ENCODE results near the gene CKMT1A. TPM values are rescaled to one million over a fixed set of nuclear protein-coding genes. Genes with fewer than 3 reads are reported as not detected.
"Not testable (repeated sequence)": the region's sequence is repeated elsewhere in the genome, so short reads cannot be mapped to it uniquely, and the experiment has no call there.

Gene CKMT1A
- total and polyA plus RNA-seq, 2 experiments from 2014 or later: not detected

DNA sequence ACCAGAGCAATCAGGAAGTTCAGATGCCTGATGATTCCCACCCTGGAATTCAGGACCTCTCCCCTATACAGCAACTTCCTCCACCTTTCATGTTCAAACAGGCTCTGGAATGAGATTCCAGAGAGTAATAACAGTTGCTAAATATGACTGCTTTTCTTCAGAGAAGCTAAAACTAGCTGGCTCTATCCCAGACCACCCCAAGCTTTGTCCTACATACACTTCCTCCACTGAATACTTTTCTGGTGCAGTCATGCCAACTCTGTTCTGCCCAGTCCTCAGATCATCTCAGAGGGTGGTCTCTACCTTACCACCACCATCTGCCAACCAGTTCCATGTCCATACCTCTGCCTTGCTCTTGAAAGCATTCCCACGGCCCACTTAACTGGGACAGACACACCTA lies 27.5 kb upstream of the CKMT1A start:
- H3K36me3 ChIP-seq (ENCODE audit: low read depth); H3K9ac ChIP-seq; H3K4me2 ChIP-seq (ENCODE audit: unreplicated experiment); H3K27me3 ChIP-seq (replicated peaks; ENCODE audit: insufficient read depth); H3K4me3 ChIP-seq; H3K27ac ChIP-seq; DNase-seq; H3K79me2 ChIP-seq (ENCODE audit: insufficient read depth); in situ Hi-C loops (cut with MboI); H3F3A ChIP-seq (ENCODE audit: insufficient read depth); H3K9me3 ChIP-seq (ENCODE audit: low read depth); H3K9me2 ChIP-seq (ENCODE audit: insufficient read depth); H2AFZ ChIP-seq; H4K20me1 ChIP-seq (ENCODE audit: insufficient read depth); H3K4me1 ChIP-seq (ENCODE audit: insufficient read depth): not testable (repeated sequence)
- WGBS, 2 experiments (ENCODE audit: low coverage in 1 of 2, low lambda C conversion rate in 2 of 2, missing lambda C conversion rate in 2 of 2): no CpG with 5 or more reads among the region's 1 CpG

DNA sequence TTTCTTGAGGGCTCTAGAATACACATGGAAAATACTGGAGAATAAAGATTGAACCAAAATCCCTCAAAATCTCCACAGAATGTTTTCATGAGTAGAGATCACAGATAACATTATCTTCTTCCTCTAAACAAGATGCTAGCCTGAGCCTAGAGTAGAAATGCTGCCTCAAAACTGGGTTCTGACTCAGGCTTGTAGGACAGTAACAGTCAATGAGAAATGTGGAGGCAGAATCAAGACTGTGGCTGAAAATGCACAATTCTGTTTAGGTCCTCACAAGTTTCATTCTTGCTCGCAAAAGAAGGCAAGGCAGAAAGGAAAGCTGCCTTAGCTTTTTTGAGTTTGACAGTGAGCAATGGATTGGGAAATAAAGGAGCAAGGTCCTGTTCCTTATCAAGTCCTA lies 19.5 kb upstream of the CKMT1A start:
- H3K4me3 ChIP-seq; H3K79me2 ChIP-seq (ENCODE audit: insufficient read depth); H4K20me1 ChIP-seq (ENCODE audit: insufficient read depth); H3K9me2 ChIP-seq (ENCODE audit: insufficient read depth); H3K4me2 ChIP-seq (ENCODE audit: unreplicated experiment); H3K27me3 ChIP-seq (replicated peaks; ENCODE audit: insufficient read depth); H2AFZ ChIP-seq; H3K4me1 ChIP-seq (ENCODE audit: insufficient read depth); H3K27ac ChIP-seq; H3K9me3 ChIP-seq (ENCODE audit: low read depth); H3F3A ChIP-seq (ENCODE audit: insufficient read depth); H3K36me3 ChIP-seq (ENCODE audit: low read depth); in situ Hi-C loops (cut with MboI); H3K9ac ChIP-seq; DNase-seq: not testable (repeated sequence)
- WGBS, 2 experiments (ENCODE audit: low coverage in 1 of 2, low lambda C conversion rate in 2 of 2, missing lambda C conversion rate in 2 of 2): no CpG with 5 or more reads among the region's 1 CpG

DNA sequence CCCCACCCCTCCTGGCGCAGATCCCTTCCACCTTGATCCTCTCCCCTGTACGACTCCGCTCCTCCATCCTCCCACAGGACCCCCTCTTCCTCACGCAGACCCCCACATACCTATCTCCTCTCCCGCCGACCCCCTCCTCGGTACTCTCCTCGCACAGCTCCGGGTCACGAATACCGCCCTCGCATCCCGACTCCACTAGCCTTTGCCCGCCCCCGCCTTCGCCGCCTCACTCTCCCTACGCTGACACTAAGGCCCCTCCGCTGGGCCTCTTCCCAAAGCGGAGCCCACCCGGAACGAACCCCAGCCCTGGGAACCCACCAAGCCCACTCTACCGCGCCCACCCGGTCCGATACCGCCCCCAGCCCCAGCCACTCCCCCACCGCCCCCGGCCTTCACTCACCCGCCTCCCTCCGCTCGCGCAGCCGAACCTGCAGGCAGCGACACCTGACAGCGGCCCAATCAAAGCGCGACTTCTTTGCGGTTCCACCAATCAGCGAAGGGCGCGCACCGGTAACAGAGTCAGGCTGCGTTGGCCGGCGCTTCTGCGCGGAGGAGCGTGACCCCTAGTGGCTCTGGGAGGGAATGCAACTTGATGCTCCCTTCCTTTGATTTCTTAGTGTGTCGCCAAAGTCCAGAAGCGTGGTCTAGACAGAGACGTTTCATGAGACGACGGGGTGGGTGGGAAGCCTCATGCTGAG lies 3.9 kb upstream of the CKMT1A start:
- H3K4me3 ChIP-seq; H3K27me3 ChIP-seq (replicated peaks; ENCODE audit: insufficient read depth); H3K36me3 ChIP-seq (ENCODE audit: low read depth); H3K79me2 ChIP-seq (ENCODE audit: insufficient read depth); H3K9me2 ChIP-seq (ENCODE audit: insufficient read depth); H3K9me3 ChIP-seq (ENCODE audit: low read depth); in situ Hi-C loops (cut with MboI); H3F3A ChIP-seq (ENCODE audit: insufficient read depth); H3K4me1 ChIP-seq (ENCODE audit: insufficient read depth); H3K4me2 ChIP-seq (ENCODE audit: unreplicated experiment); H3K27ac ChIP-seq; H3K9ac ChIP-seq; H4K20me1 ChIP-seq (ENCODE audit: insufficient read depth); DNase-seq; H2AFZ ChIP-seq: not testable (repeated sequence)
- WGBS, 2 experiments (ENCODE audit: low coverage in 1 of 2, low lambda C conversion rate in 2 of 2, missing lambda C conversion rate in 2 of 2): no CpG with 5 or more reads among the region's 54 CpGs

DNA sequence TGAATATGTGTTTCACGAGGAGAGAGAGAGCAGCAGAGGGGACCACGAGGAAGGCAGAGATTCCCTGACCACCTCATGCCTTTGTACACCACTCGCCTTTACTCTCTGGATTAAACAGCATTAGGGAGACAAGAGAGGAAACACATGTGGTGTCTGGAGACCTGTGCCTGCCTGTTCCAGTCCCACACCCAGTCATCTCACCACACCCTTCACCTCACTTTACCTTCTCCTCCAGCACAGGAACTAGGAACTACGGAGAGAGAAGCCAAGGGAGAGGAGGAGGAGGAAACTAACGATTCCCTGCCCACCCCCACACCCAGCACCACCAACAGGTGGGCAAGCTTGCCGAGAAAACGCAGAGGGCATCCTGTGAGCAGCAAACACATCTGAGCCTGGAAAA lies 980 bp upstream of the CKMT1A start:
- H3K9me2 ChIP-seq (ENCODE audit: insufficient read depth); H3K27ac ChIP-seq; H3K4me1 ChIP-seq (ENCODE audit: insufficient read depth); H3K36me3 ChIP-seq (ENCODE audit: low read depth); H3K4me3 ChIP-seq; H3K4me2 ChIP-seq (ENCODE audit: unreplicated experiment); in situ Hi-C loops (cut with MboI); H2AFZ ChIP-seq; H3K27me3 ChIP-seq (replicated peaks; ENCODE audit: insufficient read depth); DNase-seq; H3K9me3 ChIP-seq (ENCODE audit: low read depth); H3F3A ChIP-seq (ENCODE audit: insufficient read depth); H3K79me2 ChIP-seq (ENCODE audit: insufficient read depth); H4K20me1 ChIP-seq (ENCODE audit: insufficient read depth); H3K9ac ChIP-seq: not testable (repeated sequence)
- WGBS, 2 experiments (ENCODE audit: low coverage in 1 of 2, low lambda C conversion rate in 2 of 2, missing lambda C conversion rate in 2 of 2): 7 to 15% methylated on average over 3 of the region's 7 CpGs

DNA sequence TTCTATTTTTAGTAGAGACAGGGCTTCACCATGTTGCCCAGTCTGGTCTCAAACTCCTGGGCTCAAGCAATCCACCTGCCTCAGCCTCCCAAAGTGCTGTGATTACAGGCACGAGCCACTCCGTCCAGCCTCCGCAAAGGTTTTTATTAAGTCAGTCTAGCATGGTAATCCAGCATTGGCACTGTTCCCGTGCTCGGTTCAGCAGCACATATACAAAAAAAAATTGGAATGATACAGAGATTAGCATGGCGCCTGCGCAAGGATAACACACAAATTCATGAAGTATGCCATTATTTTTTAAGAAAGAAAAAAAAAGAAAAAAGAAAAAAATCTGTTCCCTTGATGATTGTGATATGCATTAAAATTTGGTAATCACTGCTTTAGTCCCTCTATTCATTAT lies 8.5 kb downstream of the CKMT1A start:
- Histone ChIP-seq H3K4me3 (no peak overlapping the region), H3K27me3 (replicated peaks; ENCODE audit: insufficient read depth) (no peaks in the 10 kb centered on the region; the same call in 1 of the 2 replicates), H3K4me1 (ENCODE audit: insufficient read depth) (no peaks in the 10 kb centered on the region), H3K4me2 (ENCODE audit: unreplicated experiment) (no peak overlapping the region), H3K9me2 (ENCODE audit: insufficient read depth) (no peaks in the 10 kb centered on the region), H3K36me3 (ENCODE audit: low read depth) (no peaks in the 10 kb centered on the region), H4K20me1 (ENCODE audit: insufficient read depth) (no peaks in the 10 kb centered on the region), H2AFZ (no peak overlapping the region), H3K79me2 (ENCODE audit: insufficient read depth) (no peaks in the 10 kb centered on the region), H3F3A (ENCODE audit: insufficient read depth) (no peaks in the 10 kb centered on the region), H3K9ac (no peak overlapping the region), H3K9me3 (ENCODE audit: low read depth) (no peaks in the 10 kb centered on the region), H3K27ac (no peak overlapping the region)
- DNase-seq: no peak
- TF ChIP-seq EZH2 (IDR thresholded peaks at IDR 0.05; ENCODE audit: insufficient read depth, poor library complexity, severe bottlenecking) (no peak), EZH2phosphoT487 (IDR thresholded peaks at IDR 0.05; ENCODE audit: insufficient read depth, low read depth) (no peak)
- in situ Hi-C loops (cut with MboI): no loop called here
- WGBS, 2 experiments (ENCODE audit: low coverage in 1 of 2, low lambda C conversion rate in 2 of 2, missing lambda C conversion rate in 2 of 2): 58 to 59% methylated on average over 7 of the region's 7 CpGs
